ENCODE data around the gene ARHGAP10.
"Not testable (repeated sequence)": the region's sequence is repeated elsewhere in the genome, so short reads cannot be mapped to it uniquely, and the experiment has no call there.

Gene ARHGAP10

DNA sequence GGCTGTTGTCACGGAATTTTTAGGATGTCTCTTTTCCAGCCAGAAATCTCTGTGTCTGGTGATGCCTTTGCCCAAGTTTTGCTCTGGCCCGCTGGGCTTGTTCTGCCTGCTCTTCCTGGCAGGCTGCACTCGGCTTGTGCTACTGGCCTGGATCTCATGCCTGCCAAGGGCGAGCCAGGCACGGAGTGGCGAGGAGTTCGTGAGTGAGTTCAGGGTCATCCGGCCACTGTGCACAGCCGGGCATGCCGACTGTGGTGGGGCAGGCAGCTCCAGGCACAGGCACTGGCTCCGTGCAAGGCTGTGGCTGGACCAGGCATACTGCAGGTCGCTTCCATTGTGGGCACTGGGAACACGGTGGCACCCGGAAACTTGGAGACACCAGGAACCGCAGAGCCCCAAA, 129.1 kb downstream of the ARHGAP10 start:
- DNase-seq, result no peak

- no peak for DNase-seq
Measured at GRCh38 chr4:147862043-147862692, 130.3 kb downstream of the ARHGAP10 start.

- no peak for DNase-seq
Measured at GRCh38 chr4:147863111-147863747, 131.3 kb downstream of the ARHGAP10 start.

- no peak for DNase-seq
Measured at GRCh38 chr4:147863808-147864472, 132.1 kb downstream of the ARHGAP10 start.

- no peak for DNase-seq
Measured at GRCh38 chr4:147864607-147865006, 132.7 kb downstream of the ARHGAP10 start.

GRCh38 chr4:147865926-147866325, 134.0 kb downstream of the ARHGAP10 start:
- DNase-seq, result no peak

- peak; percentile 7 for DNase-seq
Measured at GRCh38 chr4:147866532-147867271, 134.8 kb downstream of the ARHGAP10 start.

- no peak for DNase-seq
Measured at GRCh38 chr4:147874109-147874508, 142.2 kb downstream of the ARHGAP10 start.

GRCh38 chr4:147877308-147877771, 145.5 kb downstream of the ARHGAP10 start:
- DNase-seq, result no peak

GRCh38 chr4:147879676-147880075, 147.8 kb downstream of the ARHGAP10 start:
- DNase-seq, result no peak

- DNase-seq, result no peak
Measured at GRCh38 chr4:147880511-147880910, 148.6 kb downstream of the ARHGAP10 start.

DNA sequence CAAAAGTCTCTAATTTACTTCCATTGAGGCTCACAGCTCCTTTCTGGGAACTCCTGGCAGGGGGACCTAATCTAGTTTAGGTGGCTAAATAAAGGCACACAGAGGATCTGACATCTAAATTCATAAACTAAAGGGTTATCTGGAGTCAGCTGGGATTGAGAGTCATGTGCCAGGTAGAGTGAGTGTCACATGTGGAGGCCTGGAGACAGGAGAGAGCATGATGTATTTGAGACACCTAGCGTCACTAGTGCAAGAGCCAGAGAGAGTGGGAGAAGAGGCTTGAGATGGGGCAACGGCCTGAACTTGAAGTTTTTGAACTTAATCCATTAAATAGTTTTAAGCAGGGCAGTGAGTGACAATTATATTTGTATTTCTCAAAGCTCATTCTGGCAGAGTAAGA, 152.6 kb downstream of the ARHGAP10 start:
- DNase-seq, result no peak

GRCh38 chr4:147885216-147885615, 153.3 kb downstream of the ARHGAP10 start:
- DNase-seq, result not testable (repeated sequence)

GRCh38 chr4:147891476-147892115, 159.7 kb downstream of the ARHGAP10 start:
- DNase-seq, result no peak

GRCh38 chr4:147899512-147899911, 167.6 kb downstream of the ARHGAP10 start:
- no peak for DNase-seq

DNA sequence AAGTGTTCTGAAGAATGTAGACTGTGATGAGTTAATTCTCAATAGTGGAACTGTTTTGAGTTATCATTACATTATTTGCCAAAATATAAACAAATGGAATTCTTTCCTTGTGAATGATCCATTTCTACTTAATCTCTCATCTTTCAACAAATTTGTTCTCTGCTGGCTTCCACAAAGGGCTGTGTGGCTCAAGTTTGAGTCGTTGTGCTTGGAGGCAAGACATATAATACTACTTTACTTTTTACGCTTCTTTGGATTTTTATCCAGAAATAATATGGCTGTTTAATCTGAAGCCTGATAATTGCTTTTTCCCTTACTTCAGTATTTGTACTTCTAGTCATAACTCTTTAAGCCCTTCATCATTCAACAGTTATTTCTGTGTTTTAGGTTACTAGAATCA, 169.5 kb downstream of the ARHGAP10 start:
- no peak for DNase-seq

DNA sequence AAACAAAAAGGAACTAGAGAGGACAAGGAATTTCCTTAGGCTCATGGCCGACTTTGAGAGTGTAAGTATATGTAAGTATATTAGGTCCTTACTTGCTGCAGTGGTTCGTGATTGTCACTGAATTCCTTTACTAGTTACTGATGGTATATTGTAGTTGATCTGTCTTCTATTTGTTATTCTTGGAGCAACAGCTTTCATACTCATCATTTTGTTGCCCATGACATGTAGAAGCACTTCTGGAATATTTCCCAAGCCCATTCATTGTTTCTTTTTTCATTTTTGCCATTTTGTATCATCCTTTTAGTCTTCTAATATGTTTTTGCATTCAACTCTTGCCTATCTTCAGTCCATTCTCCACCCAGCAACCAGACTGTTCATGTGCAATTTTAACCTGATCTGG, 170.0 kb downstream of the ARHGAP10 start:
- no peak for DNase-seq

- no peak for DNase-seq
Measured at GRCh38 chr4:147909225-147909624, 177.3 kb downstream of the ARHGAP10 start.

DNA sequence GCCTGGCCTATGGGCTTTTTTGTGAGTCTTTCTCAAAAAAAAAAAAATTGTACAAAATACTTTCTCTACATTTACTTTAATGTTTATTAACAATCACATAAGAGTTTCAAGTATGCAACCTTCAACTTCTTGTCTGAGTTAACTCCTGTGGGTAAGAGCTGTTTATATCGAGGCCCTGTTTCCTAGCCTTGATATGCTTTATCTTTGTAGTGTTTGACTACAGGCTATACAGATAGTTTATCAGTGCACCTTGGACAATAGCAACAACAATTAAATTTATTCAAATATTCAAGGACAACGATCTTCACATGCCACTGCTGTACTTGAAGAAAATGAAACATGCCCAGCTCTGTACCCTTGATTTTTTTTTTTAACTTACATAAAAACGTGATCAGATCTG, 178.4 kb downstream of the ARHGAP10 start:
- DNase-seq, result no peak

DNA sequence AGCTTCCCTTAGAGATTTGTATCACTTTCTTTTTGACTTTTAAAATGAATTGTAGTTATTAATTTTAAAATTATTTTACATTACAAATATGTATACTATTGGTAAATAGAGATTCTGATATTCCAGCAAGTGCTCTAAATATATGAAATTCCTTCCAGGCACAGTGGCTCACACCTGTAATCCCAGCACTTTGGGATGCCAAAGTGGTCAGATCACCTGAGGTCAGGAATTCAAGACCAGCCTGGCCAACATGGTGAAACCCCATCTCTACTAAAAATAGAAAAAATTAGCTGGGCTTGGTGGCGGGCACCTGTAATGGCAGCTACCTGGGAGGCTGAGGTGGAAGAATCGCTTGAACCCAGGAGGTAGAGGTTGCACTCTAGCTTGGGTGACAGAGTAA, 180.2 kb downstream of the ARHGAP10 start:
- DNase-seq, result not testable (repeated sequence)

- DNase-seq, result no peak
Measured at GRCh38 chr4:147913137-147913536, 181.2 kb downstream of the ARHGAP10 start.

- no peak for DNase-seq
Measured at GRCh38 chr4:147916351-147916750, 184.5 kb downstream of the ARHGAP10 start.

DNA sequence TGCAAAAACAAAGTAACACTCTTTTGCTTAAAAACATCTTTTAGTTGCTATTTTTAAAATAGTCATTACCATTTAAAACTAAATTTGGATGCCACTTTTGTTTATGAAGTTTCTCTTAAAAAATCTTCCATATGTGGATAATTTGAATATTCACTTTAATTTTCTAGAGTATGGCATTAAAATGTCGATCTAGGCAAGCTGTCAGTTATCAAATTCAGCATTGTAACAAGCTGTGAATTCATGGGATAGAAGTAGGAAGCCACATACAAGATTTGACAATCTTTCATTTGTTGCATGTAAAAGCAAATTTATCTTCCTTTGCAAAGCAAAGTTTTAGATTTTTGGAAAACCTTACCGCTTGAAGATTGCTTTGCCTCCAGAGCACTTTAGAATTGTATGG, 191.5 kb downstream of the ARHGAP10 start:
- DNase-seq, result no peak

All from GOT3 (cell line).